Measurements from ENCODE around the gene PMFBP1.

- TF ChIP-seq, protein P1, sequence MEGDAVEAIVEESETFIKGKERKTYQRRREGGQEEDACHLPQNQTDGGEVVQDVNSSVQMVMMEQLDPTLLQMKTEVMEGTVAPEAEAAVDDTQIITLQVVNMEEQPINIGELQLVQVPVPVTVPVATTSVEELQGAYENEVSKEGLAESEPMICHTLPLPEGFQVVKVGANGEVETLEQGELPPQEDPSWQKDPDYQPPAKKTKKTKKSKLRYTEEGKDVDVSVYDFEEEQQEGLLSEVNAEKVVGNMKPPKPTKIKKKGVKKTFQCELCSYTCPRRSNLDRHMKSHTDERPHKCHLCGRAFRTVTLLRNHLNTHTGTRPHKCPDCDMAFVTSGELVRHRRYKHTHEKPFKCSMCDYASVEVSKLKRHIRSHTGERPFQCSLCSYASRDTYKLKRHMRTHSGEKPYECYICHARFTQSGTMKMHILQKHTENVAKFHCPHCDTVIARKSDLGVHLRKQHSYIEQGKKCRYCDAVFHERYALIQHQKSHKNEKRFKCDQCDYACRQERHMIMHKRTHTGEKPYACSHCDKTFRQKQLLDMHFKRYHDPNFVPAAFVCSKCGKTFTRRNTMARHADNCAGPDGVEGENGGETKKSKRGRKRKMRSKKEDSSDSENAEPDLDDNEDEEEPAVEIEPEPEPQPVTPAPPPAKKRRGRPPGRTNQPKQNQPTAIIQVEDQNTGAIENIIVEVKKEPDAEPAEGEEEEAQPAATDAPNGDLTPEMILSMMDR (IDR thresholded peaks at IDR 0.05; ENCODE audit: low read length) = no peak
- TF ChIP-seq EZH2 (IDR thresholded peaks at IDR 0.05; ENCODE audit: borderline replicate concordance, low read length) = no peak
Observed at GRCh38 chr16:72201387-72201786, 29.4 kb upstream of the PMFBP1 start.
